Thymus (tissue), 11 donors: ENCODE measurements around the gene TBXAS1. TPM values are rescaled to one million over a fixed set of nuclear protein-coding genes. Genes with fewer than 3 reads are reported as not detected.
A peak's percentile ranks its signal among the peaks of the same experiment; 100 is the strongest.

Experiments used
- DNase-seq, 9 donors: peaks; one replicate each; pipeline ENCODE4 v3.0.0-alpha.2; 2013; ENCODE audit warnings: low spot score in 9 of 9, low read depth in 6 of 9, missing footprints in 1 of 9
- H3K27ac ChIP-seq, 2 donors: one replicate each; pipeline ENCODE4 v1.5.1; 2013; ENCODE audit warnings: control low read depth in 1 of 2, low read depth in 1 of 2, low read length in 1 of 2, mild to moderate bottlenecking in 1 of 2, moderate library complexity in 1 of 2
- H3K27me3 ChIP-seq, 2 donors: one replicate each; pipeline ENCODE4 v1.5.1; 2013; ENCODE audit warnings: low read length in 1 of 2; ENCODE audit not compliant: control insufficient read depth in 2 of 2, insufficient read depth in 1 of 2
- H3K36me3 ChIP-seq, 2 donors: one replicate each; pipeline ENCODE4 v1.5.1; 2013; ENCODE audit warnings: low read length in 1 of 2, mild to moderate bottlenecking in 1 of 2, moderate library complexity in 1 of 2; ENCODE audit not compliant: control insufficient read depth in 2 of 2, insufficient read depth in 2 of 2
- H3K4me1 ChIP-seq, 2 donors: one replicate each; pipeline ENCODE4 v1.5.1; 2013; ENCODE audit warnings: low read length in 2 of 2; ENCODE audit not compliant: control insufficient read depth in 2 of 2, insufficient read depth in 2 of 2
- H3K4me3 ChIP-seq, 2 donors: one replicate each; pipeline ENCODE4 v1.5.1; 2013; ENCODE audit warnings: low read length in 2 of 2, control low read depth in 1 of 2, mild to moderate bottlenecking in 1 of 2
- H3K9me3 ChIP-seq, 2 donors: one replicate each; pipeline ENCODE4 v1.5.1; 2013; ENCODE audit warnings: low read length in 1 of 2, mild to moderate bottlenecking in 1 of 2; ENCODE audit not compliant: control insufficient read depth in 2 of 2, insufficient read depth in 1 of 2
- WGBS: extraction: QIAGEN DNeasy Blood & Tissue Kit; methylation state at CpG from one replicate; pipeline ENCODE4 v1.1.7; 2013; 5-methylcytosine and 5-hydroxymethylcytosine counted together
- polyA plus RNA-seq: library from polyadenylated mRNA; stranded (reverse); fragments of 200-250 nt; gene quantifications from one replicate; pipeline ENCODE4 v1.2.3, GENCODE V29; 2013
- total RNA-seq: library from RNA; stranded (reverse); fragments of 120-200 nt; gene quantifications from one replicate; pipeline ENCODE4 v1.2.4, GENCODE V29; 2013
- donor health status: healthy.

Gene TBXAS1
- total and polyA plus RNA-seq, 2 donors = 15.3 to 16.3 TPM

DNA sequence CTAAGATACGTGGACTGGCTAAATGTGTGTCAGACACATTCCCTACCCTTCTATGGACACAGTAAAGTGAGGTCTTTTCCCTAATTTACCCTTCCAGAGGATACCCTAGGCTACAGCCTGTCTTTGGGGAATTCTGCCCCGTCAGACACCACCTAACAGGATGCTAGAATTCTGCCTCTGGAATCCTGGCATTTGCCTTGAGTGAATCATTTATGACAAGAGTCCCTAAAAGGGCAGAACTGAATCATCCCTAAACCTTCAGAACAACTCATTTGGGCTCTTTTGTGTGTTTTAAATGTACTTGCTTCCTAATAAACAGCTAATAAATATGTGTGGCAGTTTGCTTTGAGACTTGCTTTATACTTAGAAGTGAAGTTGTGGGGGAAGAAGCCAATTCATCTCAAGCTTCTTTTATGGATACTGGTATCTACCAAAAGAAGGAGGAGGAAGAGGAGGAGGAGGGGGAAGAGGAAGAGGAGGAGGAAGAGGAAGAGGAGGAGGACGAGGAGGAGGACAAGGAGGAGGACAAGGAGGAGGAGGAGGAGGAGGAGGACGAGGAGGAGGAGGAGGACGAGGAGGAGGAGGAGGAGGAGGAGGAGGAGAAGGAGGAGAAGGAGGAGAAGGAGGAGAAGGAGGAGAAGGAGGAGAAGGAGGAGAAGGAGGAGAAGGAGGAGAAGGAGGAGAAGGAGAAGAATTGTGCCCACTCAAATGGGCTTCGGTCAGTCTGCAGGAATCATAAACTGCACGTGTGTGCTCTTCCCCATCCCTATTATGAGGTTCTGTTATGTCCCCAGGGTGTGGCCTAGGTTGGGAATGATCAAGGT, 206.5 kb downstream of the TBXAS1 start:
- WGBS = 95% methylated on average over 4 of the region's 7 CpGs
- no peak for DNase-seq
- H3K36me3 ChIP-seq = peaks cover 31 to 62% of the 10 kb centered on the region in 2 donors

DNA sequence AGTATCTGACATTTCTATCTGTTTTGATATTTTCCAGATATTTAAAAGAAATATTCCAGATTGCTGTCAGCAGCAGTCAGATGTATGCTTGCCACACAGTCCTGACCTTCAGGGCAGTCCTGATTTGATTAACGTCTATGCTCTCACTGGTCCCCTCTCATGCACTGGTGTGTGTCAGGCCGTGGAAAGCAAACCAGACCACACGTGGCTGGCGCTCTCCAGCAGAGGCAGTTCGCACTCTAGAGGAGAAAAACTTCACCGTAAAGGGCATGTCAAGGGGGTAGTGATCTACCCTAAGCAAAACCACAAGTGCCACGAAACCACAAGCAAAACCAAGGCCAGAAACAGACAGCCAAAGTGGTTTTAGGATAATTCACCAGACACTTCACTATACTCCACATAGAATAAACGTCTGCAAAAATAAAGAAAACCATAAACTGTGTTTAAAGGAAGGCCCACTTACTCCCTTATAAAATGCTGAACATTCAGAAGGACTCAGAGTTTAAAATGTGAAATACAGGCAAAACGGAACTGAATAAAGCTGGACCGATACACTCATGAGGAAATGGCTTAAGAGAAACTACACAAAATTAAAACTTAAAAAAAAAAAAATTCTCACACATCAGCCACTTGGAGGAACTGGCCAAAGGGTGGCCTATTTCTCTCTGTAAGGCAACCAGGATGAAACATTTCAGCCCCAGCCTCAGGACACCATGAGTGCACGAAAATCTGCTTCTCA, 207.3 kb downstream of the TBXAS1 start:
- Histone ChIP-seq H3K36me3 (peaks cover 34 to 65% of the 10 kb centered on the region in 2 donors), H3K4me1 (peaks cover 6 to 7% of the 10 kb centered on the region in 2 donors), H3K4me3 (no peak overlapping the region), H3K9me3 (no peaks in the 10 kb centered on the region), H3K27ac (no peak overlapping the region), H3K27me3 (no peaks in the 10 kb centered on the region)
- peak in 2 of 9 donors; percentile 19 to 31 for DNase-seq
- WGBS = 27% methylated on average over 11 of the region's 11 CpGs

More for the DNA sequence above, 206.5 kb downstream of the TBXAS1 start:
- no peaks in the 10 kb centered on the region for H3K9me3 ChIP-seq
- H3K27ac ChIP-seq = no peak overlapping the region
- H3K4me1 ChIP-seq = peaks cover 6 to 7% of the 10 kb centered on the region in 2 donors
- H3K27me3 ChIP-seq = no peaks in the 10 kb centered on the region
- no peak overlapping the region for H3K4me3 ChIP-seq

- Histone ChIP-seq H3K36me3 (peaks cover 29 to 68% of the 10 kb centered on the region in 2 donors), H3K4me1 (peaks cover 6 to 7% of the 10 kb centered on the region in 2 donors), H3K4me3 (no peak overlapping the region), H3K9me3 (no peaks in the 10 kb centered on the region), H3K27me3 (no peaks in the 10 kb centered on the region), H3K27ac (no peak overlapping the region)
- 98% methylated on average over 7 of the region's 7 CpGs for whole genome bisulfite sequencing
- no peak for DNase-seq
Measured at GRCh38 chr7:140039066-140039465, 210.0 kb downstream of the TBXAS1 start.

DNA sequence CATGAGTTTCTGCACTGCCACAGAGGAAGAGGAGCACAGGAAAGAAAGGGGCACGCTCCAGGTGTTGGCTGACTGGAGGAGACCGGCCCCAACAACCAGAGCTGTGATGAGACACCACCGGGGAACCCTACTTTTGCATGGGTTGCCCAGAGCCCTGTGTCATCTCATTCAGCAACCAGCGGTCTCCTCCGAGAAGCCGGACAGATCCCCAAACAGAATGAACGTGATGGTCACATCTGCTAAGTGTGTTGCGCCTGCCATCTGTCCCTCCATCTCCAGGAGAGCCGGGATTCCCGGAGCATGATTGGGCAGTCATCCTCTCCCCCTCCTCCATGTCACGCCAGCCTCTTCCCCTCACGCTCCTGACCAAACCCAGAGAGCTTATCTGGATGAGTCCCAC, 210.8 kb downstream of the TBXAS1 start:
- H3K27me3 ChIP-seq = no peaks in the 10 kb centered on the region
- no peak overlapping the region for H3K27ac ChIP-seq
- 96% methylated on average over 12 of the region's 12 CpGs for WGBS
- no peak for DNase-seq
- H3K36me3 ChIP-seq = peaks cover 28 to 69% of the 10 kb centered on the region in 2 donors
- no peak overlapping the region for H3K4me3 ChIP-seq
- peaks cover 6 to 7% of the 10 kb centered on the region in 2 donors for H3K4me1 ChIP-seq
- H3K9me3 ChIP-seq = no peaks in the 10 kb centered on the region

GRCh38 chr7:140041659-140042385, 212.8 kb downstream of the TBXAS1 start:
- no peaks in the 10 kb centered on the region for H3K4me1 ChIP-seq
- WGBS = 97% methylated on average over 12 of the region's 12 CpGs
- H3K27me3 ChIP-seq = no peaks in the 10 kb centered on the region
- H3K4me3 ChIP-seq = no peak overlapping the region
- DNase-seq = no peak
- no peaks in the 10 kb centered on the region for H3K9me3 ChIP-seq
- peaks cover 32 to 62% of the 10 kb centered on the region in 2 donors for H3K36me3 ChIP-seq
- no peak overlapping the region for H3K27ac ChIP-seq

- Histone ChIP-seq H3K9me3 (no peaks in the 10 kb centered on the region), H3K4me3 (no peak overlapping the region), H3K27ac (no peak overlapping the region), H3K4me1 (no peaks in the 10 kb centered on the region), H3K27me3 (no peaks in the 10 kb centered on the region), H3K36me3 (peaks cover 28 to 57% of the 10 kb centered on the region in 2 donors)
- 92% methylated on average over 10 of the region's 10 CpGs for WGBS
- DNase-seq = no peak
Measured at GRCh38 chr7:140042386-140042670, 213.3 kb downstream of the TBXAS1 start.

- Histone ChIP-seq H3K4me1 (no peaks in the 10 kb centered on the region), H3K27me3 (no peaks in the 10 kb centered on the region), H3K36me3 (peaks cover 20 to 50% of the 10 kb centered on the region in 2 donors), H3K9me3 (no peaks in the 10 kb centered on the region), H3K27ac (no peak overlapping the region), H3K4me3 (no peak overlapping the region)
- DNase-seq = no peak
- WGBS = 96% methylated on average over 6 of the region's 6 CpGs
Measured at GRCh38 chr7:140044251-140044650, 215.2 kb downstream of the TBXAS1 start.

GRCh38 chr7:140045697-140046096, 216.6 kb downstream of the TBXAS1 start:
- Histone ChIP-seq H3K36me3 (peaks cover 18 to 42% of the 10 kb centered on the region in 2 donors), H3K4me1 (no peaks in the 10 kb centered on the region)
- 96% methylated on average over 6 of the region's 6 CpGs for WGBS

DNA sequence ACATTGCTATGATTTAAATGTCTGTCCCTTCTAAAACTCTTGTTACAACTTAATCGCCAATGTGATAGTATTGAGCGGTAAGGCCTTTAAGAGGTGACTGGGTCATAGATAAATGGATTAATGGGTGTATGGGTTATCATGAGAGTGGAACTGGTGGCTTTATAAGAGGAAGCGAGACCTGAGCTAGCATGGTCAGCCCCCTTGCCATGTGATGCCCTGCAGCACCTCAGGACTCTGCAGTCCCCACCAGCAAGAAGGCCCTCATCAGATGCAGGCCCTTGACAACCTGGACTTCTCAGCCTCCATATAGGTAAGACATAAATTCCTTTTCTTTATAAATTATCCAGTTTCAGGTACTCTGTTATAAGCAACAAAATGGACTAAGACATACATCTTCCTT, 218.1 kb downstream of the TBXAS1 start:
- Histone ChIP-seq H3K4me1 (no peaks in the 10 kb centered on the region), H3K27ac (no peak overlapping the region), H3K4me3 (no peak overlapping the region), H3K27me3 (no peaks in the 10 kb centered on the region), H3K36me3 (peaks cover 13 to 38% of the 10 kb centered on the region in 2 donors), H3K9me3 (no peaks in the 10 kb centered on the region)
- WGBS = 99% methylated on average over 3 of the region's 3 CpGs
- no peak for DNase-seq

More at GRCh38 chr7:140045697-140046096, 216.6 kb downstream of the TBXAS1 start:
- no peak for DNase-seq
- H3K27me3 ChIP-seq = no peaks in the 10 kb centered on the region
- H3K4me3 ChIP-seq = no peak overlapping the region
- H3K27ac ChIP-seq = no peak overlapping the region
- no peaks in the 10 kb centered on the region for H3K9me3 ChIP-seq
